Activated T-cell treated with anti-CD3 and anti-CD28 coated beads for 48 hours (primary cell): ENCODE results near the gene SERAC1.

Experiments
- DNase-seq: peaks from one replicate; pipeline ENCODE4 v3.0.0-alpha.2; 2020; ENCODE audit warnings: low read depth

Gene SERAC1

GRCh38 chr6:158122048-158122447 lies 46.0 kb downstream of the SERAC1 start:
- DNase-seq, result no peak

- DNase-seq, result no peak
Observed at GRCh38 chr6:158121335-158121734, 46.7 kb downstream of the SERAC1 start.

DNA sequence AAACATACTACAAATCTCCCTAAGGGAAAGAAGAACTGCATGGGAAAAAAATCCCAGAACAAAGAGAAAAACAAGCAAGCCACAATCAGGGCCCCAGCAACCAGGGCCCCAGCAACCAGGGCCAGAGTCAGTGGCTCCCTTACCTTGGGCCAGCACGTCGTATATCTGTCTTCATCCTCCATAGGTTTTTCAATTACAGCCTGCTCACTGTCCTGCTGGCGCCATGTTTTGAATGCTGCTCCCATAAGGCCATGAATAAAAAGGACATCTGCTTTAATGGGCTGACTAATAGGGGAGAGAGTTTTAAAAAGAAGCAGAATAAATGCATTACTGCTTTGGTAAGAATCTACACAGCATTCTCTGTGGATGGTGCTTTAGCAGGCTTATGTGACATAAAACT lies 49.2 kb downstream of the SERAC1 start:
- no peak for DNase-seq

- DNase-seq, result no peak
Observed at GRCh38 chr6:158115508-158115907, 52.6 kb downstream of the SERAC1 start.

GRCh38 chr6:158115102-158115501 lies 53.0 kb downstream of the SERAC1 start:
- DNase-seq, result no peak

DNA sequence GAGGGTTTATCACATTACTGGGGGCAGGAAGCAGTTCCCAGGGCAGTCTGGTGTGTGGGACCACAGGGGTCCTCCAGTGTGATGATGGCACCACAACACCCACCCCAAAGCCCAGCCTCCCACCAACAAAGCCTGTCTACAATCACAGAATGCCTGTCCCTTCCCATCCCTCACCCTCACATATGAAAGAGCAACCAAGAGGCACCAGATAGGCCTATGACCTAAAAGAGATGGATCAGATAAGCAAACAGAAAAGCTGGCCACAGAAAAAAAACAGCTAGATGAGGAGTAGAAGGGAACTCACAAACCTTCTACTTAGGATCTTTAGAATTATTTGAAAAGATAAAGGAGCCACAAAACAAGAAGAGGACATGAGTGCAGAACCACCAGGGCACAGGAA lies 54.3 kb downstream of the SERAC1 start:
- DNase-seq, result no peak

- DNase-seq, result no peak
Observed at GRCh38 chr6:158111987-158112386, 56.1 kb downstream of the SERAC1 start.

DNA sequence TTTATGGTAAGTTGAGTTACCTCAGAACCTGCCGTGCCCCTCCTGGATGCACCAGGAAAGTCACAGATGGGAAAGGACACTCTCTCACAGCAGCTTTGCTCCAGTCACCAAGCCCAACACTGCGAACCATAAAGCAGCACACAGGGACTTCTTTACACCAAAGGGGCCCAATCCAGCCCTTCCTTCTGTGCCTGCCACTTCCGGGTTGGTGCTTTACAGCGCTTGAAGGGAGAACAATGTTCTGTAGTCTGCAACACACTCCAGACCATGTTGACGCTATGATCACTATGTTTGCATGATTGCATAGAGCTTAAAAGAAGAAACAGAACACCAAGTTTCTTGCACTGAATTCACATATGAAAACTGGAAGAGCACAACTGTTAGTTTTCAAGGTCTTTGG lies 57.1 kb downstream of the SERAC1 start:
- no peak for DNase-seq

- DNase-seq, result no peak
Observed at GRCh38 chr6:158109748-158110147, 58.3 kb downstream of the SERAC1 start.

DNA sequence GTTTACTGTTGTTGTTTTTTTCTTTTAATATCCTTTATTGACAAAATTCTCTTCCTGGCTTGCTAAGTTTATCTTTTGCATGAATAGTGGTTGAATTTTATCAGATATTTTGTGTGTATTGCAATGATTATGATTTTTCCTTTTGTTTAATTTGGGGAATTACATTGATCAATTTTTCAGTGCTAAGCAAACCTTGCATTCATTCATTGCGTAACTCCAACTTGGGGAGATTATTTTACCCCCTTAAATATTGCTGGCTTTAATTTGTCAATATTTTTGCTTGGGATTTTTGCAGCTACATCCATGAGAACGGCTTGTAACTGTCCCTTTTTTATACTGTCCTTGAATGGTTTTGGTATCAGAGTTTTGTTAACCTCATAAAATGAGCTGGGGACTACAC lies 63.4 kb downstream of the SERAC1 start:
- no peak for DNase-seq

DNA sequence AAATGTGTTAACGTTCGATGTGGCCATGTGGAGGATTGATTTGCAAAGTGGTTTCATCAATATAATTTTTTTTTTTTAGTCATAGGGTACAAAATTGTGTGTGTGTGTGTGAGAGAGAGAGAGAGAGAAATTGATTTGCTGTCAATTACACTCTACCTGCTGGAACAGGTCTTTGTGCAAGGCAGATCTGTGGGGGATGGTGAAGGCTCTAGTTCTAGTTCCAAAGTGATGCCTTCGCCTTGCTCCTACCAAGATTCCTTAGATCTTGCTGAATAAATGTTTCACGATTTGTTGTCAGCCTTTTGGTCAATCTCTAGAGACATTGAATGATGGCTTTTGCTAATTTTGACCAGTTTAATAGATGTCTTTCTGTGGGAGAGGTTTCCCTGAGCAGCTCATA lies 64.8 kb downstream of the SERAC1 start:
- DNase-seq, result no peak

DNA sequence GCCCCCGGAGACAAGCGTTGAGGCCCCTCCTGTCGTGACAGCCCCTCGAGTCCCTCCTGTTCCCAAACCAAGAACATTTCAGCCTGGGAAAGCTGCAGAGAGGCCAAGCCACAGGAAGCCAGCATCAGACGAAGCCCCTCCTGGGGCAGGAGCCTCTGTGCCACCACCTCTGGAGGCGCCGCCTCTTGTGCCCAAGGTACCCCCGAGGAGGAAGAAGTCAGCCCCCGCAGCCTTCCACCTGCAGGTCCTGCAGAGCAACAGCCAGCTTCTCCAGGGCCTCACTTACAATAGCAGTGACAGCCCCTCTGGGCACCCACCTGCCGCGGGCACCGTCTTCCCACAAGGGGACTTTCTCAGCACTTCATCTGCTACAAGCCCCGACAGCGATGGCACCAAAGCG lies 72.4 kb downstream of the SERAC1 start:
- DNase-seq, result no peak

- DNase-seq, result no peak
Observed at GRCh38 chr6:158095031-158095430, 73.0 kb downstream of the SERAC1 start.

GRCh38 chr6:158092806-158093205 lies 75.3 kb downstream of the SERAC1 start:
- DNase-seq, result no peak

GRCh38 chr6:158087224-158087867 lies 80.7 kb downstream of the SERAC1 start:
- DNase-seq, result no peak

DNA sequence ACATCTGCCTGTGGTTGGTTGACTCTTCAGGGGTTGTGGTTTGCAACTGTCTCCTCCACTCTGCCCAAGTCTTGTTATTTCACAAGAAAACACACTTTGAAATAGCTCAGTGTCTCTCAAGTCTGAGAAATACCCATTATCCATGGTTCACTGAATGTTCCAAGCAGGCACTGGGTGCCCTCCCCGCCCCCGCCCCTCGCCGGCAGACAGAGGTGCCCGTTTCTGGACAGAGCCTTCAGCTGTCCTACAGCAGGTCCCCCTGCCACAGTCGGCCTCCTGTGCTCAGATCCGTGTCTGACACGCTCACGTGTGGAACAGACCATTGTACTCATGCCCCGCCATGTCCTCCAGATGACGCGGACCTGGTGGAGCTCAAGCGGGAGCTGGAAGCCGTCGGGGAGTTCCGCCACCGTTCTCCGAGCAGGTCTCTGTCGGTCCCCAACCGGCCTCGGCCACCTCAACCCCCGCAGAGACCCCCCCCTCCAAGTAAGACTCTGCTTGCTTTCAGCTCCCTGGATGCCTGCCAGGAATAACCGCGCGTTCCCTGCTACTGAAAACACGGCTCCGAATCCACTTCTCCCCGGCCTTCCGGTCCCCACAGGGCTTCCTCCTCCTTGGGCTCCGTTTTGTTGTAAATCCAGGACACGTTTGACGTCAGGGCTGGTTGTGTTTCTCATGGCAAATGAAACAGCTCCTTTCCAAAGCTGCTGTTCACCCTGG lies 81.4 kb downstream of the SERAC1 start:
- no peak for DNase-seq

DNA sequence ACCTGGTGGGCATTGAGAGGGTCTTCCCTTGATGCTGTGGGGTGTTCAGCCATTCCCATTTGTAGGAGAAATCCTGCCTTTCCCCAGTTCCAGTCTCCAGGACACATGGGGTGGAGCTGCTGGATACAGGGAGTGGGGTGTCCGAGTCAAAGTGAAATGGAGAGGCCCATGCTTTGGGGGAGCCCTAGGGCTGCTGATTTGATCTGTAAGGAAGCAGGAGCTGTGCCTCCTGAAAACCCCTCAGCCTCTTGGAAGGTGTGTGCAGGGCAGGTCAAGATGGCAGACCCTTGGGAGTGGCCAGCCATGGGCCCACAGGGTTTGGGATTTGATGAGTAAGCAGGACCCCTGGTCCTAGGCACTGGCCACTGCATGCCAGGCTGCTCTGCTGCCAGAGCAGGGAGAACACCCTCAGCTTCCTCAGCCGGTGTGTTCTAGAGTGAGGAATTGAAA lies 82.0 kb downstream of the SERAC1 start:
- no peak for DNase-seq

- DNase-seq, result no peak
Observed at GRCh38 chr6:158085261-158086053, 82.6 kb downstream of the SERAC1 start.

- no peak for DNase-seq
Observed at GRCh38 chr6:158083455-158084325, 84.4 kb downstream of the SERAC1 start.

DNA sequence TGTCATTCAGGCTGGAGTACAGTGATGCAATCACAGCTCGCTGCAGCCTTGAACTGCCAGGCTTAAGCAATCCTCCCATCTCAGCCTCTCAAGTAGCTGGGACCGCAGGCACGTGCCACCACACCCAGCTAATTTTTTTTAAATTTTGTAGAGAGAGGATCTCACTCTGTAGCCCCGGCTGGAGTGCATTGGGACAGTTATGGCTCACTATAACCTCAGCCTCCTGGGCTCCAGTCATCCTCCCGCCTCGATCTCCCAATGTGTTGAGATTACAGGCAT lies 86.5 kb downstream of the SERAC1 start:
- no peak for DNase-seq

DNA sequence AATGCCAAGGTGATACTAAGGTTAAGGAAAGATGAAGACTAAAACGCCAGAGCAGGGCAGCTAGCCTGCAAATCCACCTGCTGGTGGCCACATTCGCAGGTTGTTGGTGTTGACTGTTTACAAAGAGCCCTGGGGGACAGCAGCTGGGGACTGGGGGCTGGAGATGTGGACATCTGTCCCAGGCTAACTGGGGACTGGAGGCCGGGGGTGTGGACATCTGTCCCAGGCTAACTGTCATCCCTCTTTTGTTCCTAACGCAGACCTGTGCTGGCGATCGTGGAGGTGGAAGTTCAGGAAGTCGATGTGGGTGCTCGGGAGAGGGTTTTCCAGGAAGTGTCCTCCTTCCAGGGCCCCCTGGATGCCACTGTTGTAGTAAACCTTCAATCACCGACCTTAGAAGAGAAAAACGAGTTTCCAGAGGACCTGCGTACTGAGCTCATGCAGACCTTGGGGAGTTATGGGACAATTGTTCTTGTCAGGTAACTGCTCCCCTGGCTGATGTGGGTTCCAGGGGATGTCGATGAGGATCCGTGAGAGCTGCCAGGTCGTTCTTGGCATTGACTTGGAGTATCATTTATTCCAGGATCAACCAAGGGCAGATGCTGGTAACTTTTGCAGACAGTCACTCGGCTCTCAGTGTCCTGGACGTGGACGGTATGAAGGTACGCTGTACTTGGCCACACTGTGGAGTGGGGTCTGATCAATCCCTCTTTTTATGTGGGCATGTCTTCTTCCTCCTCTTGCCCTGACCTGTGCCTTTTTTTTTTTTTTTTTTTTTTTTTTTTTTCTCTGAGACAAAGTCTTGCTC lies 87.0 kb downstream of the SERAC1 start:
- DNase-seq, result no peak
